Measurements from ENCODE around the gene STARD10.

Gene STARD10

DNA sequence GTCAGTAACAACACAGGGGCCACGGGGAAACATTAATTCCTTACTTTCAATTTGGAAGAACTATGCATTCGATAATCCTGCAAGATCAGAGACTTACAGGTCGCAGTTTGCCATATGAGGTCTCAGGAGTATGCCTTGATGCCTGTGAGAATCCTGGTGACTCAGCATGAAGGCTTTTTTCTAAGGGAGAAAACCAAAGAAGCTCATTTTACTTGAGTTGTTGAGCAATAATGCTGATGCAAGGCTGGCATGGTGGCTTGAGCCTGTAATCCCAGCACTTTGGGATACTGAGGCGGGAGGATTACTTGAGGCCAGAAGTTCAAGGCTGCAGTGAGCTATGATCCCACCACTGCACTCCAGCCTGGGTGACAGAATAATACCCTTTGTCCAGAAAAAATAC lies 46.9 kb upstream of the STARD10 start:
- TF ChIP-seq TARDBP (IDR thresholded peaks at IDR 0.05) (no peak), SP1 (IDR thresholded peaks at IDR 0.05) (no peak), FOXK2 (IDR thresholded peaks at IDR 0.05) (no peak), ARNT (IDR thresholded peaks at IDR 0.05) (no peak), BHLHE40 (IDR thresholded peaks at IDR 0.05; ENCODE audit: borderline replicate concordance) (no peak), HDGF (IDR thresholded peaks at IDR 0.05; ENCODE audit: borderline replicate concordance) (no peak), ZNF384 (IDR thresholded peaks at IDR 0.05) (no peak), FOXA1 (IDR thresholded peaks at IDR 0.05) (no peak), ELF4 (IDR thresholded peaks at IDR 0.05) (no peak), CTBP1 (IDR thresholded peaks at IDR 0.05; ENCODE audit: borderline replicate concordance) (no peak), L3MBTL2 (conservative IDR thresholded peaks at IDR 0.05) (no peak), FOXM1 (IDR thresholded peaks at IDR 0.05; ENCODE audit: borderline replicate concordance) (no peak), SUZ12 (IDR thresholded peaks at IDR 0.05) (no peak), NFRKB (IDR thresholded peaks at IDR 0.05) (no peak)
- TF ChIP-seq, protein P1, sequence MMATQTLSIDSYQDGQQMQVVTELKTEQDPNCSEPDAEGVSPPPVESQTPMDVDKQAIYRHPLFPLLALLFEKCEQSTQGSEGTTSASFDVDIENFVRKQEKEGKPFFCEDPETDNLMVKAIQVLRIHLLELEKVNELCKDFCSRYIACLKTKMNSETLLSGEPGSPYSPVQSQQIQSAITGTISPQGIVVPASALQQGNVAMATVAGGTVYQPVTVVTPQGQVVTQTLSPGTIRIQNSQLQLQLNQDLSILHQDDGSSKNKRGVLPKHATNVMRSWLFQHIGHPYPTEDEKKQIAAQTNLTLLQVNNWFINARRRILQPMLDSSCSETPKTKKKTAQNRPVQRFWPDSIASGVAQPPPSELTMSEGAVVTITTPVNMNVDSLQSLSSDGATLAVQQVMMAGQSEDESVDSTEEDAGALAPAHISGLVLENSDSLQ (IDR thresholded peaks at IDR 0.05) = no peak
- ChIA-PET POLR2A (interaction anchor here (0.9 kb wide), 1 partner anchor 351 kb away, joined by 3 read pairs; no protein-coding TSS in a partner anchor), CTCF (no interaction called here)
- no peak for DNase-seq (ENCODE audit: extremely low spot score)

DNA sequence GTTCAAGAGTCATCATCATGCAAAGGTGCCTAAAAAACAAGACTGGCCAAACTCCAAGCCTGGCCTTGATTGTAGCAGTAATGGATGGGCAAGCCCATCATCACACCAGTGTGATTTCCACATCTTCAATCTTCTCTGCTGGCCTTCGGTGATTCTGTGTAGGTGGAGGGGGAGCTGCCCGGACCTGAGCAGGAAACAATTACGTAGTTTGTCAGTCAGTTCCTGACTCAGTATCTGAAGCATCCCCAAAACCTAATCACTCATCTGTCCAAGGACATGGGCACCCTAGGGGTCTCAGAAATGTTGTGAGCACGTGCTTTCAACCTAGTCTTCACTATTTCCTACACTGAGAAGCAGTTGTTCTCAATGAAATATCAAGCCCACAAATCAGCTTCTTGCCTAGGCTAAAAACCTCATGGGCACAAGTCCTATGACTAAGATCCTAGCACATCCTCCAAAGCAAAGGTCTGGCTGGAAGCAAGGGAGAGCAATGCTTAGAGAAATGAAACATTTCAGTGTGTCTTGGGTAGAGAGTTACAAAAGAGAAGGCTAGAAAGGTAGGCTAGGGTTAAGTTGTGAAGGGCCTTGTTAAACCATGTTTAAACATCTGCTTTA lies 45.0 kb upstream of the STARD10 start:
- no peak for DNase-seq (ENCODE audit: extremely low spot score)
- POLR2A ChIA-PET = no interaction called here
- CTCF ChIA-PET = no interaction called here
- TF ChIP-seq SUZ12 (IDR thresholded peaks at IDR 0.05) (no peak), NFRKB (IDR thresholded peaks at IDR 0.05) (no peak), BHLHE40 (IDR thresholded peaks at IDR 0.05; ENCODE audit: borderline replicate concordance) (no peak), TARDBP (IDR thresholded peaks at IDR 0.05) (no peak), CTBP1 (IDR thresholded peaks at IDR 0.05; ENCODE audit: borderline replicate concordance) (no peak), LEF1 (IDR thresholded peaks at IDR 0.05; ENCODE audit: borderline replicate concordance) (no peak), HDGF (IDR thresholded peaks at IDR 0.05; ENCODE audit: borderline replicate concordance) (no peak), FOXM1 (IDR thresholded peaks at IDR 0.05; ENCODE audit: borderline replicate concordance) (no peak), FOXK2 (IDR thresholded peaks at IDR 0.05) (no peak), SP1 (IDR thresholded peaks at IDR 0.05) (no peak), ARNT (IDR thresholded peaks at IDR 0.05) (no peak), ZNF384 (IDR thresholded peaks at IDR 0.05) (no peak), ELF4 (IDR thresholded peaks at IDR 0.05) (no peak), L3MBTL2 (conservative IDR thresholded peaks at IDR 0.05) (no peak), FOXA1 (IDR thresholded peaks at IDR 0.05) (no peak)
- TF ChIP-seq, protein P1 (IDR thresholded peaks at IDR 0.05) = no peak

DNA sequence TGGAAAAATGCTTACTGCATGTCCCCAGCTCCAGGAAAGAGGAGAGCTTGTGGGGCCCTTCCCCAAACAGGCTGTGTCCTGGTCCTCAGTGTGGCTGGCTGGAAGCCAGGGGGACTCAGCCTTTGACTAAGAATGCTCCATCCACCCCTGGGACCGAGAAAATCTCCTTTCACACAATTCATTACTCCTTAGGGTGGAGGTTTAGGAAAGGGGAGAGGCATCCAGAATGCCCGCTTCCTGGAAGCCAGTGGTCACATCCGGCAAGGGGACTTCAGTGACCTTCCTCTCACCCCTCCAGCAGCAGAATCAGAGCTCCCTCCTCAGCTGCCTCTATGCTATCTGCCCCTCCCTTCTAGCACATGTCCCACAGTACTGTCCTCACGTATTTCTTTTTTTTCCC lies 42.3 kb upstream of the STARD10 start:
- TF ChIP-seq NFRKB (IDR thresholded peaks at IDR 0.05) = no peak
- no peak for TF ChIP-seq ZNF384 (IDR thresholded peaks at IDR 0.05)
- ChIA-PET POLR2A (interaction anchor here (1.1 kb wide), 1 partner anchor 306 kb away, joined by 3 read pairs; the partner anchor contains the start of gene FCHSD2), CTCF (interaction anchor here (1.5 kb wide), 1 partner anchor 23 kb away, joined by 3 read pairs; no protein-coding TSS in a partner anchor)
- no peak for DNase-seq (ENCODE audit: extremely low spot score)

DNA sequence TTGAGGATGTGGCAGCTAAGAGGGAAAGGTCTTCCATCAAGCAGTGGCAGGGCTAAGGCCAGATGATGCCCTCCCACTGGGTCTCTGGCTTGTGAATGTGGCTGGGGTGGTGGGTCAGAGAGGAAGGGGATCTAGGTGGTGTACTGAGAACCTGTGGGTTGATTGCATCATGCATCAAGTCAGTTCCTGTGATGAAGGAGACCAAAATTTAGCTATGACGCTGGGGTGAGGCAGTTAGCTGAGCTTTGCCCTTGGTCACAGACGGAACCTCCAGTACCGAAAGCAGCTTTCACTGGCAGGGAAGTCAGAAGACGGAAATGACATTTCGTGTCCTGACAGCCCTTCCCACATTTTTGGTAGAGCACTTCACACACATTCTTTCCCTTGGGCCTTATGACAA lies 41.1 kb upstream of the STARD10 start:
- ChIA-PET CTCF (no interaction called here), POLR2A (no interaction called here)
- DNase-seq (ENCODE audit: extremely low spot score) = no peak
- no peak for TF ChIP-seq L3MBTL2 (conservative IDR thresholded peaks at IDR 0.05)
- TF ChIP-seq TARDBP (IDR thresholded peaks at IDR 0.05) = no peak
- TF ChIP-seq, protein P1 (IDR thresholded peaks at IDR 0.05) = no peak
- TF ChIP-seq ELF4 (IDR thresholded peaks at IDR 0.05) = no peak
- TF ChIP-seq NFRKB (IDR thresholded peaks at IDR 0.05) = no peak
- no peak for TF ChIP-seq SUZ12 (IDR thresholded peaks at IDR 0.05)

DNA sequence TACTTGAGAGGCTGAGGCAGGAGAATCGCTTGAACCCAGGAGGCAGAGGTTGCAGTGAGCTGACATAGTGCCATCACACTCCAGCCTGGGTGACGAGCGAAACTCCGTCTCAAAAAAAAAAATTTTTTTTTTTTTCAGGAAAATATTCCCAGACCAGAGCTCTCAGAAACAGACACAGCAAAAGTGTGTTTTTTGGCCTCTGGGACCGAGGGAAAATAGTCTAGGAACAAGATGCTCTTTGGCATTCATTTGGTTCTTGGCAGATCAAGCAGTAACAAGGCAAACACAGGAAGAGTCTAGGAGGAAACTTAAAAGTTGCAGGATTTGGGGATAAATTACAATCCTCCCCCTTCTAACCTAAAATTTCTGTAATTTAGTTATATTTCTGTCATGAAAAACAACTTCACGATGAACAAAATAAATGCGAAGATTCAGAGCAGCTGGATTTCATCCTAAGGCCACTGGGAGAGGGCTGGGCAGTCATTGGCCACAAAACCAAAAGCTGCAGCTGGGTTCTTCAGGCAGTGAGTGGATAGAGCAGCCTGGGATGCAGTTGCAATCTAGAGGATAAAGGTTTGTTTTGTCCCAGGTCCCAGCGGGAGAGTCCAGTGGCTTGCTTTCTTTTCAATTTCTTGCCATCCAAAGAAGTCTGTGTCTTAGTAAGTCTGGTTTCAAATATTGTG lies 40.1 kb upstream of the STARD10 start:
- TF ChIP-seq SUZ12 (IDR thresholded peaks at IDR 0.05) (no peak), FOXK2 (IDR thresholded peaks at IDR 0.05) (no peak), FOXM1 (IDR thresholded peaks at IDR 0.05; ENCODE audit: borderline replicate concordance) (no peak), L3MBTL2 (conservative IDR thresholded peaks at IDR 0.05) (no peak), FOXA1 (IDR thresholded peaks at IDR 0.05) (no peak), NFRKB (IDR thresholded peaks at IDR 0.05) (no peak), ELF4 (IDR thresholded peaks at IDR 0.05) (no peak), SP1 (IDR thresholded peaks at IDR 0.05) (no peak), BHLHE40 (IDR thresholded peaks at IDR 0.05; ENCODE audit: borderline replicate concordance) (no peak), TARDBP (IDR thresholded peaks at IDR 0.05) (no peak), HDGF (IDR thresholded peaks at IDR 0.05; ENCODE audit: borderline replicate concordance) (no peak), ARNT (IDR thresholded peaks at IDR 0.05) (no peak), ZNF384 (IDR thresholded peaks at IDR 0.05) (no peak), LEF1 (IDR thresholded peaks at IDR 0.05; ENCODE audit: borderline replicate concordance) (no peak)
- TF ChIP-seq, protein P1 (IDR thresholded peaks at IDR 0.05) = no peak
- CTCF ChIA-PET = no interaction called here
- POLR2A ChIA-PET = no interaction called here
- no peak for DNase-seq (ENCODE audit: extremely low spot score)

Measured in HEK293T (cell line).